Peyer's patch (tissue), 4 donors: ENCODE data around the gene NPRL2.

ENCODE experiments used
- CTCF ChIP-seq, 6 experiments: fragments of 450-650 bp in 4 of 6; fragments of 200-600 bp in 2 of 6; sonication (generic) in 1 of 6; IDR thresholded peaks; one replicate each; pipeline ENCODE4 v1.5.1; 2017 to 2019; ENCODE audit warnings: antibody characterized with exemption in 6 of 6, mild to moderate bottlenecking in 3 of 6, moderate library complexity in 1 of 6
- POLR2A ChIP-seq, 2 donors: fragments of 450-650 bp; IDR thresholded peaks; one replicate each; pipeline ENCODE4 v1.5.1; 2017; ENCODE audit warnings: antibody characterized with exemption in 2 of 2, mild to moderate bottlenecking in 2 of 2, moderate library complexity in 2 of 2

DNA sequence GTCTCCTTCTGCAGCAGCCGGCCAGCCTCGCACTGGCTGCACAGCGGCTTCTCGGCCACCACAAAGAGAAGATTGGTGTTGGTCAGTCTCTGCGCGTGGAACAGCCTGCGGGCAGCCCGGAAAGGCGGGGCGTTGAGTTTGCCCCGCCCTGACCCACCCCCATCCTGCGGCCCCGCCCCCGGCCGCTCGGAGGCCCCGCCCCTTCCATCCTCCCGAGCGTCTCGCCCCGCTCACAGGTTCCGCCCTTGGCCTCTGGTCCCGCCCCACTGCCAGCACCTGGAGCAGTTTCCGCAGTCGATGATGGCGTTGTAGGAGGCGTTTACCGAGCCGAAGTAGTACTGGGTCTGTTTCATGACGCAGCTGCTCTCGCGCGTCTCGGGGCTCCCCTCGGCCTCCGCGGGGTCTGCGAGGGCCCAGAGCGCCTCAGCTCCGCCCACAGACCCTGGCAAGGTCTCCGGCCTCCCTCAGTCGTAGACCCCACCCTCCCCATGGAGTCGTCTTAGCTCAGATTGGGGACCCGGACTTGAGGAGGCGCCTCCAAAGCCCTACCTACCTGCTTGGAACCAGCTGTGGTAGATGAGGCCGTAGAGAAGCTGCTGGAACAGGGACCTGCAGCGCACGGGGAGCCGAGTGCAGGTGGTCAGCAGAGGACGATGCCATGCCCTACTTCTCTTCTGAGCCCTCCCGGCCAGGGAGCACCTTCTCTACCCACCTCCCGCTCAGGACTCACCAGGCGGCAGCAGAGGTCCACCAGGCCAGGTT is 14.7 kb upstream of the NPRL2 start:
- TF ChIP-seq CTCF (IDR thresholded peaks at IDR 0.05) (peak in 2 of 6 experiments; percentile 13 to 26), POLR2A (IDR thresholded peaks at IDR 0.05) (peak; percentile 73 to 85)
